GM12801 (cell line): Measurements from ENCODE around the gene NF1.

Source experiments
- TF ChIP-seq, protein P1 (sequence below): IDR thresholded peaks from one replicate; pipeline ENCODE4 v1.5.1; 2011; ENCODE audit warnings: control low read depth; ENCODE audit not compliant: insufficient read length; ENCODE audit errors: extremely low read depth

NF1 gene

DNA sequence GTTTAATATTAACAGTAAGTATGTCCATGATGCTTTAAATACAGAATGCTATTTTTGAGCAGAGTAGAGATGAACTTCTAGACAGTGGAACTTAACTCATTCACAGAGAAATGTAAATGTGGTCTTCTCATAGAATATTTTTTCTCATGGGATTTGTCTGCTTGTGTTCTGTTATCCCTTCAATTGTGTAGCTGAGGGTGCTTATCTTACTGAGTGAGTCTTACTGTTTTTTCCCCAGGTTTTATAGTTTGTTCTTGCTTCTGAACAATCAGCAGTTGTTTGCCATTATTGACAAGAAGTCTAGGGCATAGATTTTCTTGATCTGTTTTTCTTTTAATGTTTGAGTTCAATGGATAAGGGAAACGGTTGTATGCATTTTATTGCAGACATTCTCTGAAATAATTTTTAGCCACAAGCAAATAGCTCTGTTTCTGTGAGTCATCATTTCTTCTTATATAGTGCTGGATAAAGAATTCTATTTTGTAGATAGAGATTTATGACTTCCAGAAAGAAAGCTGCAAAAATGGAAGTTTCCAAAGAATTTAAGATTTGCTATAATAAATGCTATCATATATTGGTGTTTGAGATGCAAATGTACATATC lies 60.5 kb downstream of the NF1 start:
- TF ChIP-seq, protein P1, sequence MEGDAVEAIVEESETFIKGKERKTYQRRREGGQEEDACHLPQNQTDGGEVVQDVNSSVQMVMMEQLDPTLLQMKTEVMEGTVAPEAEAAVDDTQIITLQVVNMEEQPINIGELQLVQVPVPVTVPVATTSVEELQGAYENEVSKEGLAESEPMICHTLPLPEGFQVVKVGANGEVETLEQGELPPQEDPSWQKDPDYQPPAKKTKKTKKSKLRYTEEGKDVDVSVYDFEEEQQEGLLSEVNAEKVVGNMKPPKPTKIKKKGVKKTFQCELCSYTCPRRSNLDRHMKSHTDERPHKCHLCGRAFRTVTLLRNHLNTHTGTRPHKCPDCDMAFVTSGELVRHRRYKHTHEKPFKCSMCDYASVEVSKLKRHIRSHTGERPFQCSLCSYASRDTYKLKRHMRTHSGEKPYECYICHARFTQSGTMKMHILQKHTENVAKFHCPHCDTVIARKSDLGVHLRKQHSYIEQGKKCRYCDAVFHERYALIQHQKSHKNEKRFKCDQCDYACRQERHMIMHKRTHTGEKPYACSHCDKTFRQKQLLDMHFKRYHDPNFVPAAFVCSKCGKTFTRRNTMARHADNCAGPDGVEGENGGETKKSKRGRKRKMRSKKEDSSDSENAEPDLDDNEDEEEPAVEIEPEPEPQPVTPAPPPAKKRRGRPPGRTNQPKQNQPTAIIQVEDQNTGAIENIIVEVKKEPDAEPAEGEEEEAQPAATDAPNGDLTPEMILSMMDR: no peak

DNA sequence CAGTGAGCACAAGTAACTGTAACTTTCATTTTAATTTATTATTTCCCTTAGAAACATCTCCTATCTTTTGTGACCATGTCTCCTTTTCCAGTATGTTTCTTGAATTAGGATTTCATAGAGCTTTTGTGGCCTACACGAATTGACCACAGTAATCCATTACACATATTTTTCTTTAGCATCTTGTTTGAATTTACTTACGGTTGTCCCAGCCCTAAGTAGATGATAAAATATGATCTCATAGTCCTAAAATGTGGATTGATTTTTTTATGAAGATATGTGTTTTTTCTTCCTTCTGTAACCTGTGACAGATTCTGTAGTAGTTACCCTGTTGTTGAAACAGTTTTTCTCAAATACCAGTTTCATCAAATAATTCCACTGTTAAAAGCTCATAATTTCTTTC lies 61.5 kb downstream of the NF1 start:
- TF ChIP-seq, protein P1: no peak

DNA sequence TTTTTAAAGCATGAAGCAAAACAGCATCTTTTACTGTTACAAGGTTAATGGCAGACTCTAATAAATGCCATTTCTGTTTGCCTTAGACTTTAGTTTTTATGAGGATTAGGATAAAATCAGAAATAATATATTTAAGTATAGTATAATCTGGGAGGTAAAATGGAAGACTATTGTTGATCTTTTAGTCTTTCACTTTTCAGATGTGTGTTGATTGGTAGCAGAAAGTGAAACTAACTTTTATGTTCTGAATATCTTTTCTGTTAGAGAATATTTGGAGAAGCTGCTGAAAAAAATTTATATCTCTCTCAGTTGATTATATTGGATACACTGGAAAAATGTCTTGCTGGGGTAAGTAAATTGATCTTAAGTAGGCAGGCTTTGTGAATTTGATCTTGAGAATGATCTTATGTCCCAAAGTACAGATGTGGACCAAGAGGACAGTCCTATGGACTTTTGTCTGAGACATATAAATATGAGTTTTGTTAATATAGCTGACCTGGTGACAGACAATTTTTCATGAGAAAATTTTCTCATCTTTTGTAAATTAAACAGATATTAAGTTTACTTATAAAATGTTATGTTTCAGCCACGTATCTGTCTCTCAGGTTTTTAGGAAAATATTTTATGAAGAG lies 64.1 kb downstream of the NF1 start:
- TF ChIP-seq, protein P1: no peak

DNA sequence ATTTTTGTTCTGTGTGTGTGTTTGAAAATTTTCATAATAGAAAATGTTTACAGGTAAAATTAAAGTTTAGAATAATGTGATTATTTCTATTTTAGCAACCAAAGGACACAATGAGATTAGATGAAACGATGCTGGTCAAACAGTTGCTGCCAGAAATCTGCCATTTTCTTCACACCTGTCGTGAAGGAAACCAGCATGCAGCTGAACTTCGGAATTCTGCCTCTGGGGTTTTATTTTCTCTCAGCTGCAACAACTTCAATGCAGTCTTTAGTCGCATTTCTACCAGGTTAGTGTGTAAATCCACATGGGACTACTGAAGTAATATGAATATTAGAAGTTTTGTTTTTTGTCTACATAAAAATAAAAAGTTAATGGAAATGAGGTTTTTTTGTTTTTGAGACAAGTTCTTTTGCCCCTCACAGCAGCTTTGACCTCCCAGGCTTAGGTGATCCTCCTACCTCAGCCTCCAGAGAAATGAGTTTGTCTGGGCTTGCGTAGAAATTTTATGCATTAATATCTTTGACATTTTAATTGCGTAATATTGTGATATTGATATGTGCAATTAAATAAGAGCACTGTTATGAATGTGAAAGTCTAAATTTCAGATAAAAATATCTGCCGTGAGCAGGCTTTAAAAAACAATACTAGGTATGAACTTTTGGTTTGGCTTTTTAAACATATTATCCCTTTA lies 68.5 kb downstream of the NF1 start:
- TF ChIP-seq, protein P1: no peak

DNA sequence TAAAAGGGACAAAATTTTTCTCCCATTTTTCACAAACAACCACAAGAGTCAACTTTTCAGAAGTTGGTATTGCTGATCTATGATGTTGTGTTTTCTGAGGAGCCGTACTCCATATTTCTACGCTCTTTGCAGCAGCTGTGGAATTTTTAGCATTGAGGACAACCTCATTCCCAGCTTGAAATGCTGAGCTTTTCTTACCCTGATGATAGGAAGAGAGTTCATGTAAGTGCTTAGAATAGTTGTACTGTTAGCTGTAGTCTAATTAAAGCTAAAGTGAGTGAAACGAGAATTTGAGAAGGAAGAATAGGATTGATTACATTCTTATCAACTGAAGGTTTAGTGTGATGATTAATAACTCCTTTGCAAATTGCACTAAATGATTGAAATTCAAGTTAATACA lies 72.3 kb downstream of the NF1 start:
- TF ChIP-seq, protein P1: no peak

DNA sequence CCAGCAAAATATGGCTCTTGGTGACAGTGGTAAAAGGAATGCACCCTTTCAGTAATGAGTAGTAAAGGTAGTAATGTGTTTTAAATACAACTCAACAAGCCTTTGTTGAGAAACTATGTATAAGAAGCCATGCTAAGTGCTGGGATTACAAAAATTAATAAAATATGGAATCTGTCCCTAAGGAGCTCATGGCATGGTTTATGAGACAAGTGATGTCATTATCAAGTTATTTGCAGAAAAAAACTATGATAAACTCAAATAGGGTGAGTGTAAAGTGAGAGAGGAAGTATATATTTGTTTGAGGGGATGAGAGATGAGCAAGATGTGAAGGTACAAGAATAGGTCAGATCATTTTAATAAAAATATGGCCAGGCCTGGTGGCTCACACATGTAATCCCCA lies 76.9 kb downstream of the NF1 start:
- TF ChIP-seq, protein P1: no peak

DNA sequence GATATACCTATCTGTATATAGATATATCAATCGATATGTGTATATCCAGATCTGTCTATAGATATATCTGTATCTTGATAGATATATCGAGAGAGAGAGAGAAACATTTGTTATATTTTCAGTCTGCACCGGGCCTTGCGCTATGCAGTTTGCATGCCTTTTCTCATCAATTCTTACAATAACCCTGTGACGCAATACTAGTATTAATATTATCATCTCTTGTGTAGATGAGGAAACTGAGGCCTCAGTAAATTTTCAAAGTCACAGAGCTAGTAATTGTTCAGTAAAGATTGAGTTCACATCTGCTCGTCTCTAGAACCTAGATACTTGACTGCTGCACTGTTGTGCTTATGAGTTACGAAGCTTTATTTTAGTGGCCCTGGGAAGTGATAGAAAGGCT lies 77.6 kb downstream of the NF1 start:
- TF ChIP-seq, protein P1: no peak
